ENCODE data around the gene ARHGEF19. TPM values are rescaled to one million over a fixed set of nuclear protein-coding genes. Genes with fewer than 3 reads are reported as not detected.

The ARHGEF19 gene
- total and polyA plus RNA-seq, 2 of the 13 experiments (the other 11 are each of a cell fraction or from before 2014, with no cell fraction given): 1.7 to 1.8 TPM

- Histone ChIP-seq H3K9me3 (ENCODE audit: low read length) (no peaks in the 10 kb centered on the region), H3K27me3 (ENCODE audit: control insufficient read depth in 1 of 2, insufficient read depth in 2 of 2, low read length in 2 of 2) (no peaks in the 10 kb centered on the region), H3K36me3 (replicated peaks in 1 of 2; ENCODE audit: control insufficient read depth in 1 of 2, insufficient read depth in 2 of 2, low read length in 2 of 2) (peaks cover 2 to 5% of the 10 kb centered on the region in 2 experiments; a peak in 1 of 5 replicates), H3K27ac (ENCODE audit: extremely low read length, insufficient read depth, low read length) (no peak overlapping the region), H2AFZ (ENCODE audit: low read length) (no peak overlapping the region), H3K4me2 (ENCODE audit: low read depth, low read length) (no peak overlapping the region), H3K79me2 (ENCODE audit: insufficient read depth, low read length) (no peaks in the 10 kb centered on the region), H3K9ac (ENCODE audit: insufficient read depth, low read depth, low read length) (no peak overlapping the region), H3K4me1 (ENCODE audit: insufficient read depth, low read length) (peaks cover 39% of the 10 kb centered on the region), H4K20me1 (ENCODE audit: insufficient read depth, low read length) (no peaks in the 10 kb centered on the region), H3K4me3 (replicated peaks in 1 of 3; ENCODE audit: insufficient read depth in 1 of 3, low read depth in 2 of 3, low read length in 3 of 3) (no peak overlapping the region)
- FAIRE-seq (no peak), DNase-seq (ENCODE audit: low spot score) (no peak), ATAC-seq (peak; percentile 4; the same call in 2 of the 3 replicates)
- ChIA-PET CTCF (ENCODE audit: low intra/inter-chr PET ratio, low total read pairs) (no interaction called here), POLR2A (no interaction called here)
- intact Hi-C loops (cut with micrococcal nuclease; ENCODE audit: unreplicated experiment) (no loop called here), in situ Hi-C loops (cut with HindIII; ENCODE audit: extremely low pct_ligation_motif_present, low pct_unique_long_range_greater_than_20kb) (loop anchor here (5.0 kb wide), 2 partner anchors 36 to 166 kb away; no protein-coding TSS in a partner anchor)
- no TSS peak for BruUV-seq (replicated peaks)
- TF ChIP-seq CBX5 (CRISPR knock-in tag; IDR thresholded peaks at IDR 0.05; ENCODE audit: borderline replicate concordance) (no peak), ZNF317 (CRISPR knock-in tag; IDR thresholded peaks at IDR 0.05) (no peak), ZNF550 (CRISPR knock-in tag; IDR thresholded peaks at IDR 0.05; ENCODE audit: borderline replicate concordance) (no peak), NCOR1 (IDR thresholded peaks at IDR 0.05; ENCODE audit: borderline replicate concordance, low read length) (no peak), TFAP4 (IDR thresholded peaks at IDR 0.05; ENCODE audit: borderline replicate concordance, low read depth) (no peak), SNAPC2 (CRISPR knock-in tag; IDR thresholded peaks at IDR 0.05) (no peak), NR2F6 (IDR thresholded peaks at IDR 0.05) (no peak), NR2F6 (CRISPR knock-in tag; IDR thresholded peaks at IDR 0.05) (no peak), FLYWCH1 (CRISPR knock-in tag; IDR thresholded peaks at IDR 0.05) (no peak), ZBTB43 (CRISPR knock-in tag; conservative IDR thresholded peaks at IDR 0.05) (no peak), PCBP2 (optimal IDR thresholded peaks at IDR 0.05; ENCODE audit: low read depth, low read length, poor library complexity, severe bottlenecking) (no peak), YY1 (IDR thresholded peaks at IDR 0.05; ENCODE audit: insufficient read depth, insufficient replicate concordance, low read depth, low read length) (no peak), ZKSCAN8 (CRISPR knock-in tag; IDR thresholded peaks at IDR 0.05; ENCODE audit: borderline replicate concordance) (no peak), FOXC1 (CRISPR knock-in tag; IDR thresholded peaks at IDR 0.05; ENCODE audit: borderline replicate concordance) (no peak), ZNF564 (CRISPR knock-in tag; IDR thresholded peaks at IDR 0.05) (no peak), PAF1 (CRISPR knock-in tag; IDR thresholded peaks at IDR 0.05) (no peak), ZBTB20 (CRISPR knock-in tag; IDR thresholded peaks at IDR 0.05; ENCODE audit: borderline replicate concordance, low read depth) (no peak), HNF4G (IDR thresholded peaks at IDR 0.05; ENCODE audit: borderline replicate concordance, low read depth, low read length) (no peak), HNF4G (CRISPR knock-in tag; IDR thresholded peaks at IDR 0.05; ENCODE audit: borderline replicate concordance, low read depth) (no peak), CREB3 (CRISPR knock-in tag; IDR thresholded peaks at IDR 0.05) (no peak), DBP (CRISPR knock-in tag; IDR thresholded peaks at IDR 0.05; ENCODE audit: not compliant biosample characterization) (no peak), DNMT3B (CRISPR knock-in tag; conservative IDR thresholded peaks at IDR 0.05) (no peak)
- WGBS (ENCODE audit: low lambda C conversion rate): 34% methylated on average over 8 of the region's 8 CpGs
Observed at GRCh38 chr1:16243215-16243610, 30.8 kb upstream of the ARHGEF19 start.

Measured in HepG2 (cell line).